ENCODE measurements around the gene SBNO2. TPM values are rescaled to one million over a fixed set of nuclear protein-coding genes. Genes with fewer than 3 reads are reported as not detected.
"Not testable (repeated sequence)": the region's sequence is repeated elsewhere in the genome, so short reads cannot be mapped to it uniquely, and the experiment has no call there.

The SBNO2 gene
- total RNA-seq, 3 donors from 2014 or later, result 15.4 to 63.3 (median 43.9) TPM

DNA sequence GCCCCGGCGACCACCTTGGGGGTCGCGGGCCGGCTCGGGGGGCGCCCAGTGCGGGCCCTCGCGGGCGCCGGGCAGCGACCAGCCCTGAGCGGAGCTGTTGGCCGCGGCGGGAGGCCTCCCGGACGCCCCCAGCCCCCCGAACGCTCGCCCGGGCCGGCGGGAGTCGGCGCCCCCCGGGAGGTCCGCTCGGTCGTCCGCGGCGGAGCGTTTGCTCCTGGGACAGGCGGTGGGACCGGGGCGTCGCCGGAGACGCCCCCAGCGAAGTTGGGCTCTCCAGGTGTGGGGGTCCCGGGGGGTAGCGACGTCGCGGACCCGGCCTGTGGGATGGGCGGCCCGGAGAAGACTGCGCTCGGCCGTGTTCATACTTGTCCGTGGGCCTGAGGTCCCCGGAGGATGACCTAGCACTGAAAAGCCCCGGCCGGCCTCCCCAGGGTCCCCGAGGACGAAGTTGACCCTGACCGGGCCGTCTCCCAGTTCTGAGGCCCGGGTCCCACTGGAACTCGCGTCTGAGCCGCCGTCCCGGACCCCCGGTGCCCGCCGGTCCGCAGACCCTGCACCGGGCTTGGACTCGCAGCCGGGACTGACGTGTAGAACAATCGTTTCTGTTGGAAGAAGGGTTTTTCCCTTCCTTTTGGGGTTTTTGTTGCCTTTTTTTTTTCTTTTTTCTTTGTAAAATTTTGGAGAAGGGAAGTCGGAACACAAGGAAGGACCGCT, 32.2 kb upstream of the SBNO2 start:
- DNase-seq (ENCODE audit: low spot score in 2 of 2), result no peak
- peaks cover 7 to 14% of the 10 kb centered on the region in 2 donors for H3K4me1 ChIP-seq

GRCh38 chr19:1205114-1206099, 31.3 kb upstream of the SBNO2 start, which contains the start of gene STK11:
Gene STK11 (plus strand): TSS chr19:1205778. CDS start chr19:1206914, 1,136 bp downstream.
- peak within 1 kb of the TSS; percentile 70 to 93 (median 75) for H3K4me3 ChIP-seq
- H3K9me3 ChIP-seq, result no peaks in the 10 kb centered on the region
- peaks cover 7% of the 10 kb centered on the region in 2 donors for H3K4me1 ChIP-seq
- DNase-seq (ENCODE audit: low spot score in 2 of 2), result peak; percentile 99
- intact Hi-C loops (cut with DNase I; ENCODE audit: low total_unique reads), result no loop called here
- no peaks in the 10 kb centered on the region for H3K27me3 ChIP-seq
- H3K27ac ChIP-seq, result peak within 1 kb of the TSS; percentile 89 to 90
- TF ChIP-seq POLR2A (IDR thresholded peaks at IDR 0.05), result peak; percentile 51
- no peak for TF ChIP-seq CTCF (IDR thresholded peaks at IDR 0.05)
- TF ChIP-seq POLR2AphosphoS5 (IDR thresholded peaks at IDR 0.05), result peak; percentile 64 to 89 (median 74)
- H3K36me3 ChIP-seq, result no peaks in the 10 kb centered on the region

More for the DNA sequence above, 32.2 kb upstream of the SBNO2 start:
- no peak for TF ChIP-seq POLR2AphosphoS5 (IDR thresholded peaks at IDR 0.05)
- TF ChIP-seq CTCF (IDR thresholded peaks at IDR 0.05), result no peak
- no peak for TF ChIP-seq POLR2A (IDR thresholded peaks at IDR 0.05)
- Histone ChIP-seq H3K4me3 (peak overlapping the region; percentile 70 to 93 (median 75)), H3K27ac (peak overlapping the region; percentile 63 to 89), H3K36me3 (no peaks in the 10 kb centered on the region), H3K9me3 (no peaks in the 10 kb centered on the region), H3K27me3 (no peaks in the 10 kb centered on the region)
- intact Hi-C loops (cut with DNase I; ENCODE audit: low total_unique reads), result no loop called here

DNA sequence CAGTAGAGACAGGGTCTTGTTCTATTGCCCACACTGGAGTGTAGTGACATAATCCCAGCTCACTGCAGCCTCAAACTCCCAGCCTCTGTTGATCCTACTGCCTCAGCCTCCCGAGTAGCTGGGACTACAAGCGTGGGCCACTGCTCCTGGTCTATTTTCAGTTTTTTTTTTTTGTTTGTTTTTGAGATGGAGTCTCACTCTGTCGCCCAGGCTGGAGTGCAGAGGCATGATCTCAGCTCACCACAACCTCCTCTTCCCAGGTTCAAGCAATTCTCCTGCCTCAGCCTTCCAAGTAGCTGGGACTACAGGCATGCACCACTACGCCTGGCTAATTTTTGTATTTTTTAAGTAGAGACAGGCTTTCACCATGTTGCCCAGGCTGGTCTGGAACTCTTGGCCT, 26.5 kb upstream of the SBNO2 start:
- H3K27ac ChIP-seq; H3K36me3 ChIP-seq; H3K4me1 ChIP-seq; DNase-seq (ENCODE audit: low spot score in 2 of 2); H3K27me3 ChIP-seq; H3K4me3 ChIP-seq; H3K9me3 ChIP-seq; intact Hi-C loops (cut with DNase I; ENCODE audit: low total_unique reads): not testable (repeated sequence)

GRCh38 chr19:1199531-1199930, 25.5 kb upstream of the SBNO2 start:
- no peaks in the 10 kb centered on the region for H3K36me3 ChIP-seq
- intact Hi-C loops (cut with DNase I; ENCODE audit: low total_unique reads), result no loop called here
- H3K4me1 ChIP-seq, result no peaks in the 10 kb centered on the region
- DNase-seq (ENCODE audit: low spot score in 2 of 2), result no peak
- no peaks in the 10 kb centered on the region for H3K27me3 ChIP-seq
- TF ChIP-seq POLR2AphosphoS5 (IDR thresholded peaks at IDR 0.05), result no peak
- no peak for TF ChIP-seq CTCF (IDR thresholded peaks at IDR 0.05)
- no peak for TF ChIP-seq POLR2A (IDR thresholded peaks at IDR 0.05)
- H3K4me3 ChIP-seq, result no peak overlapping the region
- H3K27ac ChIP-seq, result no peak overlapping the region
- no peaks in the 10 kb centered on the region for H3K9me3 ChIP-seq

DNA sequence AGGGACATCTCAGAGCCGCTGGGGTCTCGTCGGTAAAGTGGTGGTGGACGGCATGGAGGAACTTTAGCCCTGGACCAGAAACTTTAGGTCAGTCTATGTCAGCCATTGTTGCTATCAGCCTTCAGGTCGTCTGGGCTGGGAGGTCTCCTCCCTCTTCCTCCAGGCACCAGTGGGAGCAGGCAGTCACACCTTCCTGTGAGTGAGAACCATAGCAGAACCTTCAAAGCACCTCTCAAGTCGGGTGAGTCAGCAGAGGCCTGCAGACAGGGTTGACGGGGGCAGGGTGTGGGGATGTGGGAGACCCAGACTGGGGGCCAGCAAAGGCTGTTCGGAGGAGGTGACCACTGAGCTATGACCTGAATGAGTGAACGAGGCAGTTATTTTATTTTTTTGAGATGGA, 15.4 kb upstream of the SBNO2 start:
- H3K27me3 ChIP-seq, result no peaks in the 10 kb centered on the region
- no peaks in the 10 kb centered on the region for H3K9me3 ChIP-seq
- H3K36me3 ChIP-seq, result no peaks in the 10 kb centered on the region
- H3K27ac ChIP-seq, result no peak overlapping the region
- no peak for DNase-seq (ENCODE audit: low spot score in 2 of 2)
- TF ChIP-seq POLR2A (IDR thresholded peaks at IDR 0.05) (no peak), POLR2AphosphoS5 (IDR thresholded peaks at IDR 0.05) (no peak), CTCF (IDR thresholded peaks at IDR 0.05) (no peak)
- intact Hi-C loops (cut with DNase I; ENCODE audit: low total_unique reads), result loop anchor here (10.0 kb wide), 1 partner anchor 55 kb away; no protein-coding TSS in a partner anchor
- no peaks in the 10 kb centered on the region for H3K4me1 ChIP-seq
- no peak overlapping the region for H3K4me3 ChIP-seq

Measured in breast epithelium (tissue), 4 donors.